Stomach smooth muscle (tissue), 2 donors: ENCODE data around the gene KDM4B.

Experiments used
- H3K27ac ChIP-seq: one replicate; pipeline ENCODE4 v1.7.0; 2013; ENCODE audit warnings: mild to moderate bottlenecking, low read length, inconsistent platforms
- H3K27me3 ChIP-seq, 2 donors: one replicate each; pipeline ENCODE4 v1.7.0; 2013; ENCODE audit warnings: low read length in 2 of 2; ENCODE audit not compliant: insufficient read depth in 2 of 2, control insufficient read depth in 1 of 2
- H3K36me3 ChIP-seq, 2 donors: one replicate each; pipeline ENCODE4 v1.7.0; 2013; ENCODE audit warnings: low read length in 2 of 2; ENCODE audit not compliant: control insufficient read depth in 2 of 2, insufficient read depth in 2 of 2
- H3K4me1 ChIP-seq: one replicate; pipeline ENCODE4 v1.7.0; 2013; ENCODE audit warnings: low read length; ENCODE audit not compliant: control insufficient read depth, insufficient read depth
- H3K4me3 ChIP-seq, 2 donors: one replicate each; pipeline ENCODE4 v1.7.0; 2013; ENCODE audit warnings: low read length in 2 of 2
- H3K9ac ChIP-seq, 2 donors: one replicate each; pipeline ENCODE4 v1.7.0; 2013; ENCODE audit warnings: low read length in 2 of 2, mild to moderate bottlenecking in 1 of 2
- H3K9me3 ChIP-seq, 2 donors: one replicate each; pipeline ENCODE4 v1.7.0; 2013; ENCODE audit warnings: low read length in 2 of 2; ENCODE audit not compliant: control insufficient read depth in 2 of 2
- donor health status: healthy.
- donor health status: Pancreatic carcinoma.

Gene KDM4B

GRCh38 chr19:5171711-5172110 lies 202.8 kb downstream of the KDM4B start:
- Histone ChIP-seq H3K27me3 (no peaks in the 10 kb centered on the region), H3K9me3 (no peaks in the 10 kb centered on the region), H3K27ac (no peak overlapping the region), H3K36me3 (no peaks in the 10 kb centered on the region), H3K9ac (no peak overlapping the region), H3K4me3 (no peak overlapping the region), H3K4me1 (no peaks in the 10 kb centered on the region)

- Histone ChIP-seq H3K27ac (no peak overlapping the region), H3K9ac (no peak overlapping the region), H3K36me3 (no peaks in the 10 kb centered on the region), H3K9me3 (no peaks in the 10 kb centered on the region), H3K4me3 (no peak overlapping the region), H3K4me1 (no peaks in the 10 kb centered on the region), H3K27me3 (no peaks in the 10 kb centered on the region)
These were observed 204.1 kb downstream of the KDM4B start for GRCh38 chr19:5172859-5173630.

DNA sequence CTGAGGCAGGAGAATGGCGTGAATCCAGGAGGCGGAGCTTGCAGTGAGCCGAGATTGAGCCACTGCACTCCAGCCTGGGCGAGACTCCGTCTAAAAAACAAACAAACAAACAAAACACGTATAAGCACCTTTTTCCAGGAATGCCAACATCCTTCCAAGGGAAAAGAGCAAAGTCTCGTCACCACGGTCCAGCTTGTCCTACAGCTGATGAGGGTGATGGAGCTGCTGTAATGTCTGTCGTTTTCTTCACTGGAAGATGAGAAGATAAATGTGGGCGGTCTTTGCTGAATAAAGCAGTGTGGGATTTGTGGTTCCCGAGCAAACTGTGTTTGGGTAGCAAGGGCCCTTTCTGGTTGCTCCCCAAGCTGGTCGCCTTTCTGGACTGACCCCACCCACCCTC lies 205.1 kb downstream of the KDM4B start:
- no peaks in the 10 kb centered on the region for H3K9me3 ChIP-seq
- no peak overlapping the region for H3K9ac ChIP-seq
- H3K4me1 ChIP-seq: no peaks in the 10 kb centered on the region
- H3K27me3 ChIP-seq: no peaks in the 10 kb centered on the region
- no peak overlapping the region for H3K4me3 ChIP-seq
- no peak overlapping the region for H3K27ac ChIP-seq
- H3K36me3 ChIP-seq: no peaks in the 10 kb centered on the region

- no peaks in the 10 kb centered on the region for H3K36me3 ChIP-seq
- no peak overlapping the region for H3K9ac ChIP-seq
- no peak overlapping the region for H3K27ac ChIP-seq
- H3K4me3 ChIP-seq: no peak overlapping the region
- no peaks in the 10 kb centered on the region for H3K27me3 ChIP-seq
- H3K9me3 ChIP-seq: no peaks in the 10 kb centered on the region
- no peaks in the 10 kb centered on the region for H3K4me1 ChIP-seq
These were observed 209.0 kb downstream of the KDM4B start for GRCh38 chr19:5177745-5178450.

DNA sequence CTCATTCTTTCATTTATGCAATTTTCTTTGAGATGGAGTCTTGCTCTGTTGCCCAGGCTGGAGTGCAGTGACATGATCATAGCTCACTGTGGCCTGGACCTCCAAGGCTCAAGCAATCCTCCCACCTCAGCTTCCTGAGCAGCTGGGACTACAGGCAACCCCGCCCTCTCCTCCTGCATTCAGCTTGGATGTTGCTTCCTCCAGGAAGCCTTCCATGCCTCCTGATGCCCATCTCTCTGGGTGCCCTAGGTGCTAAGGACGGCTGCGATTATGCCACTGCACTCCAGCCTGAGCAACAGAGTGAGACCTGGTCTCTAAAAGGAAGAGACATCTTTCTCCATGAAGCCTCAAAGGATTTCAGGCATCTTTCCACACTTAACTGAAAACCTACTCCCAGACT lies 209.9 kb downstream of the KDM4B start:
- no peak overlapping the region for H3K4me3 ChIP-seq
- H3K9me3 ChIP-seq: no peaks in the 10 kb centered on the region
- H3K27me3 ChIP-seq: no peaks in the 10 kb centered on the region
- no peaks in the 10 kb centered on the region for H3K4me1 ChIP-seq
- H3K9ac ChIP-seq: no peak overlapping the region
- H3K36me3 ChIP-seq: no peaks in the 10 kb centered on the region
- H3K27ac ChIP-seq: no peak overlapping the region

DNA sequence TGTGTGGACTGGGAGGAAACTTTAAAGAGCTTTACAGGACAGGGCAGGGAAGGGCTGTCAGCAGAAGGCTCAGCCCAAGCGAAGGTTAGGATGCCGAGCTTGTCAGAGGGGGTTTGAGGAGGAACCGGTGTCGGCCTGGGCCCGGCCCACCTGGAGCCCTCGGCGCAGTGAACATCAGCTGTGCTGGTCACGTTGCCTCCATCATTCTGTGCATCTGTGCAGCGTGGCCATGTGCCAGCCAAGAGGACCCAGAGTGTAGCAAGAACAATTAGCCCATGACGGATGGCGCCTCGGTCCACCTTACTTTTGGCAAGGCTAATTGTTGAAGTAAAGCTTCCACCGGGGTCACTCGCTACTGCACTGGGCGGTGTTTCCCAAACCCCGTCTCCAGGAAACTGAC lies 210.3 kb downstream of the KDM4B start:
- Histone ChIP-seq H3K36me3 (no peaks in the 10 kb centered on the region), H3K27me3 (no peaks in the 10 kb centered on the region), H3K9me3 (no peaks in the 10 kb centered on the region), H3K4me1 (no peaks in the 10 kb centered on the region), H3K9ac (no peak overlapping the region), H3K4me3 (no peak overlapping the region), H3K27ac (no peak overlapping the region)

GRCh38 chr19:5181329-5181728 lies 212.4 kb downstream of the KDM4B start:
- Histone ChIP-seq H3K27me3 (no peaks in the 10 kb centered on the region), H3K9ac (no peak overlapping the region), H3K4me3 (no peak overlapping the region), H3K27ac (no peak overlapping the region), H3K9me3 (no peaks in the 10 kb centered on the region), H3K36me3 (no peaks in the 10 kb centered on the region), H3K4me1 (no peaks in the 10 kb centered on the region)

GRCh38 chr19:5182751-5183150 lies 213.8 kb downstream of the KDM4B start:
- H3K27ac ChIP-seq: no peak overlapping the region
- no peak overlapping the region for H3K9ac ChIP-seq
- no peak overlapping the region for H3K4me3 ChIP-seq
- no peaks in the 10 kb centered on the region for H3K9me3 ChIP-seq
- H3K27me3 ChIP-seq: no peaks in the 10 kb centered on the region
- no peaks in the 10 kb centered on the region for H3K4me1 ChIP-seq
- no peaks in the 10 kb centered on the region for H3K36me3 ChIP-seq

DNA sequence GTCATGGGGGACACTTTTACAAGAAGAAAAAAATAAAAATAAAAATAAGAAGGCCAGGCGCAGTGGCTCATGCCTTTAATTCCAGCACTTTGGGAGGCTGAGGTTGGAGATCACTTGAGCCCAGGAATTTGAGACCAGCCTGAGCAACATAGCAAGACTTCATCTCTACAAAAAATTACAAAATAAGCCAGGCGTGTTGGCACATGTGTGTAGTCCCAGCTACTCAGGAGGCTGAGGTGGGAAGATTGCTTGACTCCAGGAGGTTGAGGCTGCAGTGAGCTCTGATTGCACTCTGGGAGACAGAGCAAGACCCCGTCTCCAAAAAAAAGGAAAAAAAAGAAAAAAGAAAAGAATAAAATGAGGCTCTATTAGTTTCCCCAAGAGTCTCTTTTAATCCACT lies 214.7 kb downstream of the KDM4B start:
- H3K4me3 ChIP-seq: no peak overlapping the region
- no peaks in the 10 kb centered on the region for H3K9me3 ChIP-seq
- no peak overlapping the region for H3K27ac ChIP-seq
- no peaks in the 10 kb centered on the region for H3K36me3 ChIP-seq
- no peak overlapping the region for H3K9ac ChIP-seq
- no peaks in the 10 kb centered on the region for H3K27me3 ChIP-seq
- no peaks in the 10 kb centered on the region for H3K4me1 ChIP-seq

- Histone ChIP-seq H3K4me3 (no peak overlapping the region), H3K9ac (no peak overlapping the region), H3K27ac (no peak overlapping the region), H3K9me3 (no peaks in the 10 kb centered on the region), H3K27me3 (no peaks in the 10 kb centered on the region), H3K4me1 (no peaks in the 10 kb centered on the region), H3K36me3 (no peaks in the 10 kb centered on the region)
These were observed 216.0 kb downstream of the KDM4B start for GRCh38 chr19:5184930-5185329.
